HG03139 (cell line): ENCODE data around the gene SSBP2.
A peak's percentile ranks its signal among the peaks of the same experiment; 100 is the strongest.
"Not testable (repeated sequence)": the region's sequence is repeated elsewhere in the genome, so short reads cannot be mapped to it uniquely, and the experiment has no call there.

Experiments used
- ATAC-seq: cut with Tn5 transposase; IDR thresholded peaks from one replicate; pipeline ENCODE4 v1.9.1; 2021; ENCODE audit not compliant: unreplicated experiment

SSBP2 gene

DNA sequence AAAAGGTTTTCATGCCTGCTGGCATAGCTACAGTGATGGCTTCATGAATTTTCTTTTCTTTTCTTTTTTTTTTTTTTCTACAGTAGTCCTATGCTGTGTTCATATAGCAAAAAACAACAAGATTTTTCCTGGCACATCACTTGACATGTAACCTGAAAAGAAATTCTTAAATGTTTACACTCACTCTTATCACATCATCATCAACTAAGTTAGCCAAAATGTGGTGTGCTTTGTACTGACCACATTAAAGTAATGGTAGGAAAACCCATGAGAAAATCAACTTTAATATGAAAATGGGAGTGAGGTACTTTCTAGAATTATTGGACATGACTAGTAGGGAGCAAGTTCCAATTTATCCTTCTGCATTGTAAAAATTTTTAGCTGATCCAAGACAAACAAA lies 146.7 kb downstream of the SSBP2 start:
- ATAC-seq, result no peak

DNA sequence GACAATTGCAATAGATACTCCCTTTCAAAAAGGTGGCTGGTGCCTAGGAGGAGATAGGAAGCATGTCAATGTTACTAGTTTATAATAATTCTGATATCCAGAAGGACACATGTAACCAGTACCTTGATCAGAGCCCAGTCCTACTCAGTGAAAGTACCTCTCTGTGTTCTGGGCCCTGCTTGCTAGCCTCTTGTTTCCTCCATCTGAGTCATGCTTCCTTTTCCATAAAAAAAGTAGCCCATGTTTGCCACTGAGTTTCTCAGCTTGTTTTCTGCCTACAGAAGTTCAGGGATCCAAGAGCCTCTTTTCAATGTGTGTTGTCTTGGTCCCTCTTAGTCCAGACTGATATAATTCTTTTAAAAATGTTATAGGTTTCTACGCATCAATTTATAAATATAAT lies 149.0 kb downstream of the SSBP2 start:
- no peak for ATAC-seq

DNA sequence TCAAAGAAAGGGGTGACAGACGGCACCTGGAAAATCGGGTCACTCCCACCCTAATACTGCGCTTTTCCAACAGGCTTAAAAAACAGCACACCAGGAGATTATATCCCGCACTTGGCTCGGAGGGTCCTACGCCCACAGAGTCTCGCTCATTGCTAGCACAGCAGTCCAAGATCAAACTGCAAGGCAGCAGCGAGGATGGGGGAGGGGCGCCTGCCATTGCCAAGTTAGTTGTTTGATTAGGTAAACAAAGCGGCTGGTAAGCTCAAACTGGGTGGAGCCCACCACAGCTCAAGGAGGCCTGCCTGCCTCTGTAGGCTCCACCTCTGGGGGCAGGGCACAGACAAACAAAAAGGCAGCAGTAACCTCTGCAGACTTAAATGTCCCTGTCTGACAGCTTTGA lies 158.8 kb downstream of the SSBP2 start:
- not testable (repeated sequence) for ATAC-seq

DNA sequence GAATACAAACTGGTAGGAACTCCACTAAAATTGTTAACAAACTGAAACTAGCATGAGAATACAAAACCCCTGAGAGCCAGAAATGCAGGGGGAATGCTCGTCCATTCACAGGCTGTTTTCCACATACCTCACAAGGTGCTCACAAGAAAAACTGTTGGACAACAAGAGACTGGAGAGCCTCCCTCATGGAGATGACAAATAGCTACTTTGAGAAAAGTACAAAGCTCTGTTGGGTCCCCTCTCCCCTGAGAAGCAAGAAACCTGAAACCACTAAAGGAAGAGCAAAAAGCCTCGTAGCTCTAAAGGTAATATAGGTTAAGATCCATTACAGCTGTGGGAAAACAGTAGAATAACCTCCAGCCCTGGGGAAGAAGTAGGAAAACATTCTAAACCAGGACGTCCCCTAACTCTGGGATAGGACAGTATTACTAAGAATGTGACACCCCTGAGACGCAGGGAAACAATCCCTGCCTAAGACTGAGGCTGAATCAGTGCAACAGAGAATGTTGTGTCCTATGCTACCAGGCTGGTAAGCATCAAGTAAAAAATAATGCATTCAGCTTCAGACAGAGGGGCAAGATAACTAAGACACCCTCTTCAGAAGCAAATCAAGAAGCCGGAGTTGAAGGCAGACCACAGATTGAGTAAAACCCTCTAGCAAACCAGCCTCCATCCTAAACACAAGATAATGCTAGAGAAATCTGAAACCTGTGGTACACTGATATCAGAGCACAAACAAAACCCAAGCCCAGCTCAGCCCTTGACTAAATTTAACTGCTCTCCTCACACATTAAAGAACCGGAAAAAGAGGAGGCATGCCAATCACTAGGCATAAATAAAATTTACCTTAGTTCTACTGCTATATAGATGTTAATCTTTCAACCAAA lies 160.2 kb downstream of the SSBP2 start:
- ATAC-seq, result no peak

DNA sequence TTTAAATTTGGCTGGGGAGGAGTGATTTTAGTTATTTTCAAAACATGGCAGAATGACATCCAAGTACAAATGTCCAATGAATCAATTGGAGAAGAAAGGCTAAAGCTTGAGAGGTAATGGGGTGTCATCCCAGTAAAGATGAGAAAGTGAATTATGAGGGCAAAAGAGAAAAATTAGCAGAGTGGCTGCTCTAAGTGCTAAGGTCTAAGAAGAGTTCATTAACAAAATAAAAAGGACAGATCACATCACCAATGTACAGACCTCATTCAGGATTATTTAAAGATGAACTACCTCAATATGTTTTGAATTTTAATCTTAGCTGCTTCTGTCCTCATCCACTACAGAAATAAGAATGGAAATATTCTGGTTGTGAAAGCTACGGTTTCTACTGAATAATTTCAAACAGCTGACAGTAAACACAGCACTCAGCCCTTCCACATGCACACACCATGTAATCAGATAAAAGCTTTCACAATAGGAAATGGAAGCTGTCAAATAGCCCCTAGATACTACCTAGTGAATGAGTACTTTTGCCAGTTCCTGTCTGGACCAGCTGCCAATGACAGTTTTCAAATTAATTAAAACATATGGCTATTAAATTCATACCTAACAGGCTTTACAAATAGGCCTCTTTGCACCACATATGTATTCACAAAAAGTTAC lies 171.5 kb downstream of the SSBP2 start:
- peak; percentile 93 for ATAC-seq

DNA sequence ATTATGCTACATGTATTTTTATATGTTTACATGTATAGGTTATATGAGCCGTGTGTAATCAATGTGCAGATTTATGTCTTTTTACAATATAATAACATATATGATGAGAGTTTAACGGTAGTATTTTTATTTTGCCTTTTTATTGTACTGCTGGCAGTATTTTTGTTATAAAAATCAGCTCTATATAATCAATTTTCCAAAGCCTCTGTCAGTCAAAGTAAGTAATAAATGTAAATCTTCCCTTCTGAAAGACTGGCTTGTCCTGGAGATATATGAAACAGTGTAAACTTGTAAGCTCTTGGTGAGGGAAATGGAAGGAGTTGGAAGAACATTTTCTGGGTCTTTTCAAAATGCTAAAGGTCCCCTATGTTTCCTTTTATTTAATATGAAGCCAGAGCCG lies 173.8 kb downstream of the SSBP2 start:
- ATAC-seq, result no peak

DNA sequence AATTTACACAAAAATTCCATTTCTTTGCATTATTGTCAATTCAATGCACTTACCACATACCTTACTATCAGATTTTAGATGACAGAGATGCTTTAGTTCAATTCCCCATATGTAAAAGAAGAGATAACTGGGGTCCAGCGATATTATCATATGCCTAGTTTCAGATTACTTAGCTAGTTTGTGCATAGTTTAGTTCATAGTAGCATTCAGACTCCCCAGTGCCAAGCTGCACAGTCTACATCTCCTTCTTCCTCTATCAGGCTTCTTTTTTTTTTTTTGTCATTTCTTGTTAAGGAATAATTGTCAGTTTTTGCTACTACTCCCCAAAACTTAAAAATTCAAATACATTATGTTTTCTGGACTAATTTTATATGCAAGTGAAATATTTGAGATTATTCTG lies 175.0 kb downstream of the SSBP2 start:
- no peak for ATAC-seq

DNA sequence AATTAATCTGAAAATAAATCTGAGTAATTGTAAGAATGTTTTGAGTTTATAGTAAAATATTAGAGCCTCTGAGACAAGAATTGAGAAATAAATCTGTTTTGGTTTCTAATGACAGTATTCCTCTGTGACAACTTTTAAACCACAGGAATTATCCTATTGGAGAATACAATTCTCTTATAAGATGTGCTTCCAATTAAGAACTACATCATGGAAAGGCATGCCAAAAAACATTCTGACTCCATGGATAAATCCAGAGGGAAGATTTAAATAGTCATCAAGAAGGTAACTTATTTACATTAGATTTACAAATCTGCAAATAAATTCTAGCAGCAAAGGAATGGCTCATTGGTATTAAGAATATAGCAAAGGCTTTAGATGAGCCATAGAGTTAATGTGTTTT lies 178.7 kb downstream of the SSBP2 start:
- no peak for ATAC-seq

DNA sequence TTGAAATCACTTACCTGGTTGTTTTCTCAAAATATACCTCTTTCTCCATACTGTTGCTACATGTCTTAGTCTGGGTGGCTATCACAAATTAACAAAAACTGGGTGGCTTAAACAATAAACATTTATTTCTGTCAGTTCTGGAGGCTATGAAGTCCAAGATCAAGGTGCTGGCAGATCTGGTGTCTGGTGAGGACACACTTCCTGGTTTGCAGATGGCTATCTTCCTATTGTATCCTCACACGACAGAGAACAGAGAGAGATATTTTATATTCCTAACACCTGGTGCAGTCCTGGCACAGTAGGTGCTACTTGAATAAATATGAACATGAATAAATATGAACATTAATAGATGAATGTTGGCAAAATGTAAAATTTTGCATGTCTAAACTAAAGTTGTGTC lies 192.7 kb downstream of the SSBP2 start:
- no peak for ATAC-seq

DNA sequence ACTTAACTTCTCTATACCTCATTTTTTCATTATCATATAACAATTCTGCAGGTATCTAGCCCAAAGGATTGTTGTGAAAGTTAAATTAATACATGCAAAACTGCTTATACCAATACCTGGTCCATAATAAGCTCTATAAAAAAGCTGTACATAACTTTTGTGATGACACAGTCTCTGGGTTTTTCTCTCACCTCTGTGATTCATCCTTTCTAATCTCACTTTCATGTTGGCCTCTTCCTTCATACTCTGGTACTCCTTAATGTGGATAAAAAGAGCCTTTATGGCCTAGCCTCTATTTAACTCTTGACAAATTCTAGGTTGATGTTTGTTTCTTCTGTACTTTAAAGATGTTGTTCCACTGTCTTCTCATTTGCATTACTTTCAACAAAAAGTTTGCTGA lies 194.1 kb downstream of the SSBP2 start:
- ATAC-seq, result no peak

DNA sequence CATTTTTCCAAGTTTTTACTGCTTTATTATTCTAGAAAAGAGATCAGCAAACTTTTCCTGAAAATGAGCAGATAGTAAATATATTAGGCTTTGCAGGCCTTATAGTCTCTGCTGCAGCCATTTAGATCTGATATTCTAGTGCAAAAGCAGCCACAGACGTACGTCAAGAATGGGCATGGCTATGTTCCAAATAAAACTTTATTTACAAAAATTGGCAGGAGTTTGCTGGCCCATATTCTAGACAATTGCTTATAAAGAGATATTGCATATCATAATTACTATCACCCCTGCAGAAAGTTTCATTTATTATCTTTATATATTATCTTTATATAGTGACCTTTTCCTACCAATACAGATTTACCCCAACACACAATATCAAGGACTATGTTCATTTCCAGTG lies 195.0 kb downstream of the SSBP2 start:
- no peak for ATAC-seq

DNA sequence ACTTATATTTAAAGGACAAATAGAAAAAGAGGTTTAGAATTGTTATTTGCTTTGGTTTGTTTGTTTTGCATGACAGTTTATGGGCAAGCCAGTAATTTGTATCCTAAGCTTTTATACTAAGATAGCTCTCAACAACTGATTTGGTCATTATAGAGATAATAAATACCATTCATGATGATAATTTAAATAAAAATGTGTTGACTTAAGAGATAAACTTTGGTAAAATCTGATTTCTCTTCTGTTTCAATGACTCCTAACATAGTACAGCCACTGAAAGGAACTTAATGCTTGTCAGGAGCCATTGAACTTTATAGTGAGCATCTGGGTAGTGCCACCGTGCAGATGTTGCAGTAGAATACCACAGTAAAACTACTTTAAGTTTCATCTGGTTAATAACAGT lies 196.2 kb downstream of the SSBP2 start:
- ATAC-seq, result no peak

DNA sequence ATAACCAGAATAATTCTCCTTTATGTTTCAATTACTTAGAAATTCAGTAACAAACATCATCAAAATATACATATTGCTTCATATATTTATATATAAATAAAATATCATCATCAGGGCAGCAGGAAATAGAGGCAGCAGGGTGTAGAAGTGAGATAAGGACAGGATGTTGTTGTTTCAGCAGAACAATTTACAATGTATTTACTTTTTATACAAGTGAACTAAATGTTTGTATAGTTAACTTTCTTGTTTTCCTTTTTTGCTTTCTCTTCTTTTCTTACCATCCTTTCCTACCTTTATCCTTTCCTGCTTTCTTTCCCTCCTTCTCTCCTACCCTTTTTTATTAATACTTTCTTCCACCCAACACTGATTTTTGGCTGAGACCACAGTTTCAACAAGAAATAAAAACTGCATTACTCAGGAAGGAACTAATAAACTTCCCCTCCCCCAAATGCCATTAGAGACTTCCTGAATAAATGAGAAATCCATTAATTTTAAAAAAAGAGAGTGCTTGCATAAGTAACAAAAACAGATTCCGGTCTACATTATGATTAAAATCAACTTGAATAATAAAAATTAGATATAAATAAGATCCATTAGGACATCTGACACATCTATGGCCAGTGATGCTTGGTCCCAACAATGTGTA lies 197.2 kb downstream of the SSBP2 start:
- ATAC-seq, result no peak

DNA sequence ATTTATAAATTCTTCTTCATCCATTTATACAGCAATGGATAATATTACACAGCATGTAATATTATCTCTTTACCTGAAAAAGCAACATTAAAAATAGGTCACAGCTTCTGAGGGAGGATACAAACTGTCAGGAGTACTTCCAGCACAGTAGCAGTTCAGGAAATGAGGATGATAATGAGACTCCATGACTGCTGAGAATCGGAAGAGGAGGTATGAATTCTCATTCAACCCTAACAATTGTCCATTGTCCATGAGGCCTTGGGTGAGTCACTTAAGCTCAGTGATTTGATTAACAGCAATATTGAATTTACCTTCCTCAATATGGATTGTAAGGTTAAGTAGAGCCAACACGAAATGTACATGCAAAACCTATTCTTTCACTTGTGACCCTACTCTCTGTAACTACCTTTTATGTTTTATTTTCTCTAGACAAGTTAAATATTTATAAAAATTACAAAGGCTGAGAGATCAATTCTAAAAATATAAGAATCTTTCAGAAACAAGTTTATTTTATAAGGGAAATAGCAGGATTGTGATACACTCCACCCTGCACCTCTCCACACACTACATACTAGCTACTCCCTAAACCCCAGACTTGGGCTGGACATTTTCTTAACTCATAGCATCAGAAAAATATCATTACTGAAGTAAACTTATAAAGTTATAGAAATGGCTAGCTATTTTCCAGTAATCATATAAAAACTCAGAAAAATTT lies 197.9 kb downstream of the SSBP2 start:
- ATAC-seq, result no peak

DNA sequence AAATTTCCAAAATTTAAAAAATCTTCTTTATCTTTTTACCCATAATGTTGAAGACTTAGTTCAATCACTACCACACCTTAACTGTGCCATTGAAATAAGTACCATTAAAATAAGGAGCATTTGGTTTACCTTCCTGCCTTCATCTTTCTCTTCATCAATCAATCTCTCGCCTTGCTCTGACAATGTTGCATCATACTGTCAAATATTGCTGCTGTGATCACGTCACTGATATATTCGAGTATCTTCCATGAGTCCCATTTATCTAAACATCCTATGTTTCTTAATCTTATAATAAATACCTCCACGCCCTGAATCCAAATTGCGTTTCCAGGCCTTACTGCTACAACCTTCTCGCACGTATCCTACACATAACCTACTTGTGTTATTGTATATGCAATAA lies 201.8 kb downstream of the SSBP2 start:
- no peak for ATAC-seq

DNA sequence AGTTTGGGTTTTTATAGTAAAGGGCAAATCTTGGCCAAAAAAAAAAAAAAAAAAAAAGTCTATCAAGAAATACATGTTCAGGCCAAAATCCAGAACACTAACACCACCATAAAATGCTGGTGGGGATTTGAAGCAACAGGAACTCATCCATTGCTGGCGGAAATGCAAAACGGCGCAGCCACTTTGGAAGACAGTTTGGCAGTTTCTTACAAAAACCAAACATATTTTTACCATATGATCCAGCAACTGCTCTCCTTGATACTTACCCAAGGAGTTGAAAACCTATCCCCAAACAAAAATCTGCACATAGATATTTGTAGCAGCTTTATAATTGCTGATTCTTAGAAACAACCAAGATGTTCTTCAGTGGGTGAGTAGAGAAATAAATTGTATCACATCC lies 203.9 kb downstream of the SSBP2 start:
- no peak for ATAC-seq

DNA sequence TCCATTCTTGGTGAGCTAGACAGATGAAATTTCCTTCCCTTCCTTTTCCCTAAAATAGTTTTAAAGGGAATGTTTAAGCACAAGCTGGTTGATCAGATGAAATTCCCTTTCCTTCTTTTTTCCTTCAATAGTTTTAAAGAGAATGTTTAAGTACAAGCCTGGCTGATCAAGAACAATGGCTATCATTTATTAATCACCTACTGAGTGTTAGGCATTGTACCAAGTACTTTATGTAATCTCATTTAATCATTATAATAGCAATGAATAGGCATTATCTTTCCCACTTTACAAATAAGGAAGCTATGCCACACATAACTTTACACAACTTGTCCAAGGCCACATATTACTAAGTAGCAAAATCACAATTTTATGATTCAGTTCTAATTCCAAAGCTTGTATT lies 205.0 kb downstream of the SSBP2 start:
- ATAC-seq, result no peak

DNA sequence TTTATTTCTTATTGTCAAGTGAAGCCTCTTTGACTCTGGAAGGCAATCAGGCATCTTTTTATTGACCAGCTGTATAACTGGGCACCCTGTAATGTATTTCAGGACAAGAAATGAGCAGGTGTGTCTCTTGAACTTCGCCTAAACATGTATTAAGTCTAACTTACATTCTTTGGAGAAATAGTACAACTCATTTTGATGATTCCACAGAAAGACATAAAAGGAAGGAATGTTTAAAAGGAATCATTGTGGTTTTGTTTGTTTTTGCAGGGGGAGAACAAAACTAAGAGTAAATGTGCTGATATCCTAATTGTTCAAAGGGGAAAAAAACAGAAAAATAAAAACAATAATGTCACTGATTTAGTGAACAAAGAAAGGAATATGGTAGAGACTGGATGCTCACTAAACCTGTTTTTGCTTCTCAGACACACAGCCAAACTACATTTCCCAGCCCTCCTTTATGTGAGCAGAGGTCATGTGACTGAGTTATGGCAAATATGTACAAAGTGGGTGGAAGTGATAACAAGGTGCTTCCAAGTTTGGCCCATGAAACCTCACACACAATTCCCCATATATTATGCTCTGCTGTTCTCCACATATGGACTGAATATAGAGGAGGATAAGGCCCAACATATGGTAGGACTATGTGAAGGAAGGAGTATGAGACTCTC lies 206.4 kb downstream of the SSBP2 start:
- ATAC-seq, result no peak

DNA sequence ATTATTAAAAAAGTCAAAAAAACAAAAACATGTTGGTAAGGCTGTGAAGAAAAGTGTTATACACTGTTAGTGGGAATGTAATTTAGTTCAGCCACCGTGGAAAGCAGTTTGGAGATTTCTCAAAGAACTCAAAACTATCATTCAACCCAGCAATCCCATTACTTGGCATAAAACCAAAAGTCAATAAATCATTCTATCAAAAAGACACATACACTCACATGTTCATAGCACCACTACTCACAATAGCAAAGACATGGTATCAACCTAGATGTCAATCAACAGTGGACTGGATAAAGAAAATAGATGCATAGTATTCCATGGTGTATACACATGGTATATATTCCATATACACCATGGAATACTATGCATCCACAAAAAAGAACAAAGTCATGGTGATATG lies 208.7 kb downstream of the SSBP2 start:
- no peak for ATAC-seq

DNA sequence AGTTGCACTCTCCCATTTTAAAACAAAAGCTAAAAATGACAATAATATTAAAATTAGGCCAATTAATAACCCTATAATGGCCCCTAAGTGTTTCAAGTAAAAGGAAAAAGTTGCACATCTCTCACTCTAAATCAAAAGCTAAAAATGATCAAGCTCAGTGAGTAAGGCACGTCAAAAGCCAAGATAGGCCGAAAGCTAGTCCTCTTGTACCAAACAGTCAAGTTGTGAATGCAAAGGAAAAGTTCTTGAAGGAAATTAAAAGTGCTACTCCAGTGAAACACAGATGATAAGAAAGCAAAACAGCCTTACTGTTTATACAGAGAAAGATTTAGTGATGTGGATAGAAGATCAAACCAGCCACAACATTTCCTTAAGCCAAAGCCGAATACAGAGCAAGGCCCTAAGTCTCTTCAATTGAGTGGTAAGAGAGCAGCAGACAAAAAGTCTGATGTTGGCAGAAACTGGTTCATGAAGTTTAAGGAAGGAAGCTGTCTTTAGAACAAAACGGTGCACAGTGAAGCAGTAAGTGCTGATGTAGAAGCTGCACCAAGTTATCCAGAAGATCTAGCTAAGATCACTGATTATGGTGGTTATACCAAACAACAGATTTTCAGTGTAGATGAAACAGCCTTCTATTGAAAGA lies 212.9 kb downstream of the SSBP2 start:
- ATAC-seq, result no peak
